GM19023 (cell line): Measurements from ENCODE around the gene IQSEC3.
"Not testable (repeated sequence)": the region's sequence is repeated elsewhere in the genome, so short reads cannot be mapped to it uniquely, and the experiment has no call there.

Experiments used
- ATAC-seq: cut with Tn5 transposase; IDR thresholded peaks from one replicate; pipeline ENCODE4 v1.9.1; 2021; ENCODE audit warnings: mild to moderate bottlenecking, moderate library complexity; ENCODE audit not compliant: unreplicated experiment

Gene IQSEC3

DNA sequence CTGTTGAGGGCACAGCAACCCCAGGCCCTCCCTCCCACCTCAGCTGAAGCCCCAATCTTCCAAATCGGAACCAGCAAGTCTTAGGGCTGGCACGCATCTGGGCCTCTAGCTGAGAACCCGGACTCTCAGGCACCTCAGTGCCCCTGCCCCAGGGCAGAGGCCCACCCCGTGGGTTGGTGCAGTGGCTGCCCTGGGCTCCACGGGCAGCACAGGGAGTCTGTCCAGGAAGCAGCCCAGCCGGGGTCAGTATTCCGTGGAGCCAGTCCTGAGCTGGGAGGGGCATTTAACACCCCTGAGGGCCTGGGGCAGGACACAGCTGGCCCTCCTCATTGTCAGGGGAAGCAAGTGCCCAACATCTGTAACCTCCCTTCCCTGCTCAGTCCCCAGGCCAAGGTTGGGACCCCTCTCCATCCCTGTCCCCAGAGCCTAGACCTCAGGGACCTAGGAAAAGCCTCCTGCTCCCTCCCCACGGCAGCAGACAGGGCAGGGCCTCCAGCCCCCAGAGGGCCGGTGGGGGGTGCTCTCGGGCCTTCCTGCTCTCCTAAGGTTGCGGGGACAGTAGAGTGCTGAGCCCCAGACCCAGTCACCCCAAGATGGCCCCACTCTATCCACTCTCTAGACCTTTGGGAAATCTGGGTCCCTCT lies 110.9 kb downstream of the IQSEC3 start:
- no peak for ATAC-seq

DNA sequence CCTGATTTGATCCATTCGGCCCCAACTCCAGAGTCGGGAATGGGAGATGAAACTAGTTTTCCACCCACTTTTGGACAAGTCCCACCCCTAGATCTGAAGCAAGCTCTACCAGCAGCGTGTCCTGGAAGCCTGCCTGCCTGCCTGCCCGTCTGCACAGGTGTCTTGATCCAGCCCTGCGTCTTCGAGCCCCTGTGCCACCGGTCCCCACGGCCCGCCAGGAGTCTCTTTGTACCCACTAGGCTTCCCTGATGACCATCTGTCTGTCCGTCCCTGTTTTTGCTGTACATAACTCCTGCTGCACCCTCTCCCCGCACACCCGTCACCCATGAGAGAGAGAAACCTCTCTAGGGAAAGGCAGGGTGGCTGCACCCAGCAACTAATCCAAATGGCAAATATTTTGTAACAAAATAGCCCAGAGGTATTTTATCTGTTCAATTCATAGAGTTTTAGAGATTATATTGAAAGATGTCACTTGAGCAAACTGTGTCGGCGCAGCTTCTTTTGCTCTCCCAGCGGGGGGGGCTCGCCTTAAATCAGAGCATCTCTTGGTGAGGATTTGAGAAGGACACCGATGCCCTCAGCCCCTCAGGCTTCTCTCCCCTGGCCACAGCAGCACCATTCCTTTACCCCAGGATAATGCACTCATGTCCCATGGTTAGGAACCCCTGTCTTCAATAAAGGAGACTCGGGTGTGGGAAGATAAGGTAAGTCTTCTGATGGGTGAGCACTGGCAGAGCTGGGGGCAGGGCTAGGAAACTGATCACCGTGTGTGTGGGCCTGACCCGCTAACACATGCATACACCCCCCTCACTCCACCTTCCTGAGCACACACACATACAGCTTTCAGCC lies 111.6 kb downstream of the IQSEC3 start:
- ATAC-seq, result no peak

DNA sequence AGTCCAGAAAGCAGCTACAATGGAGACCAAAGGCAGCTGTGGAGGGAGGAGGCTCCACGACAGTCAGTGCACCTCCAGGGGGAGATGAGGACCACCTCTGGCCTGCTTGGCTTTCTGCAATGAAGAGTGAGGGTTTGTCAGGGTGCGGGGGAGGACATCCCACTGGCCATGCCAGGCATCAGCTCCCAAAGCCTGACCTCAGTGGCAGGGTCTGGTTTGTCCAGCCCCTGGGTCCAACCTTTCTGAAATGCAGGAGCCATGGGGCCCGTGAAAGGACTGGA lies 112.2 kb downstream of the IQSEC3 start:
- no peak for ATAC-seq

DNA sequence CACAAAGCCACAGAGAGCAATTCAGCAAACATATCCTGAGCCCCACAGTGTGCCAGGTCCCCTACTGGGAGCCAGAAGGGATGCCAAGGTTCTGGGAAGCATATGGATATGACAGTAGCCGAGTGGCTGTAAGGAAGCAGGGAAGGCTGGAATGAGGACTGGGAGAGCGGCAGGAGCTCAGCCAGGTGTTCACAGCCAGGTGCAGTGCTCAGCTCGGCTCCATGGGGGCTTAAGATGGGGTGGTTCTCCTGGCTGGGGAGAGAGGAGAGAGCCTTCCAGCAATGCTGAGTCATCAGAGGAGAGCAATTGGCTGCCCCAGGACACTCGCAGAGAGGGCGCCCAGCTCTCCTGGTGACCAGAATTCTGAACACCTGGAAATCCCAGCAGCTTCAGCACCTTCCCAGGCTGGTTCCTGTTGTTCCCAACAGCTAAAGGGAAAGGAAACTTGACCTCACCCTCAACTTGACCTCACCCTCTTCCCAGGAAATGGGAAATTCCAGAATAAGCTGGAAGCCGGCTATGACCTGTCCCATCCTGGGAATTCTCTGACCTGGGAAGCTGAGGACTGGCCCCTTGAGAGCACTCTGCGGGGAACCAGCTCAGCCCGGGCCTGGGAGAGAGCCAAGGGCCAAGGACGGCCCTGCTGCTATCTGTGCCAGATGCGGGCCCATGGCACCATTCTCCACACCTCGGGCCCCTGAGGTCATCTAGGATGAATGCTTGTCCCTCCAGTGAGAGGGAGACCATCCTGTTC lies 112.7 kb downstream of the IQSEC3 start:
- no peak for ATAC-seq

DNA sequence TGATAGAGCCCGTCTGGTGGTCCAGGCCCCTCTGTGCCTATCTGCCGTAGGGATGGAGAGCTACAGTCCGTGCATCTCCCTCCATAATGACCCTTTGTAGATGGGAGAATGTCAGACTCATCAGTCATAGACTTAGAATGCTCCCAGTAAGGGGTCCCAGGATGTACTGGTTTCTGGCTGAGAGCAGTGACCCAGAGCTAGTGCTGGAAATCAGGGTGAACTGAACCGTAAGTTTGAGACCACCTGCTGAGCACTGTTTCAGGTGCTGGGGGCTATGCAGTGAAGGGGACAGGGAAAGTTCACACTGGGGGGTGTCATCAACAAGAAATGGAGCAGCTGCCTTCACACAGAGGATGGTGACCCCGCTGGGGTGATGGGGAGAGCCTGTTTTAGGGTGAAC lies 113.3 kb downstream of the IQSEC3 start:
- ATAC-seq, result no peak

DNA sequence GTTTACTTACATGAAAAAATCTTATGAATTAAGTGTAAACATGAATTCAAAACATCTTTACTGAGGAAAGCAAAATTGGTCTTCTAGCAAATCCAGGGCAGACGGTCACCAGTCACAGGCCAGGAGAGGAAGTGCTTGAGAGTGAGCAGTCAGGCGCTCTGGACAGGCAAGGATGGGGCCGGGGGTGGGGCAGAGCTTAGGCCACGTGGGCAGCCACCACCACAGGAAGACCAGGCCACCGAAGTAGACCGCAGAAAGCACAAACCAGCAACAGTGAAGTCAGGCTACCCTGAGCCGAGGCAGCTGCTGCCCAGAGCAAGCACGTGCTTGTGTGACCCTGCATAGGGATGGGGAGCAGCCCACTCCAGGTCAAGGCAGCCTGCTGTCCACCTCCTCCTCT lies 113.9 kb downstream of the IQSEC3 start:
- no peak for ATAC-seq

DNA sequence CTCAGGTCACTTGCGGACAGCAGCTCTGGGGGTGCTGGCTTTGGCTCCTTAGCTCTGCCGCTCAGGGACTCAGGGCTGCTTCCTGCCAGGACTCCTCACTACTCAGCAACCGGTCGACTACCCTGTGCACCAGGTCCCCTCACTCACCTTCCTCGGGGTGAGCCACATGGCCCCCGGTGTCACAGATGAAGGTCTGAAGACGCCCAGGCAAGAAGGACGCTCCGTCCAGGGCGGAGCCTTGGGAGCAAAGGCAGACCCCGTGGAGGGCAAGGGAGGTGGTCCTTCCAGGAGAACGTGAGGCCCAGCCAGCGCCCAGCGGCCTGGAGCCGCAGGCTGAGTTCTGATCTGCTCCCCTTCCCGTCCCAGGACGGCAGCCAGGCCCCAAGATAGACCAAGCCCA lies 115.4 kb downstream of the IQSEC3 start:
- no peak for ATAC-seq

DNA sequence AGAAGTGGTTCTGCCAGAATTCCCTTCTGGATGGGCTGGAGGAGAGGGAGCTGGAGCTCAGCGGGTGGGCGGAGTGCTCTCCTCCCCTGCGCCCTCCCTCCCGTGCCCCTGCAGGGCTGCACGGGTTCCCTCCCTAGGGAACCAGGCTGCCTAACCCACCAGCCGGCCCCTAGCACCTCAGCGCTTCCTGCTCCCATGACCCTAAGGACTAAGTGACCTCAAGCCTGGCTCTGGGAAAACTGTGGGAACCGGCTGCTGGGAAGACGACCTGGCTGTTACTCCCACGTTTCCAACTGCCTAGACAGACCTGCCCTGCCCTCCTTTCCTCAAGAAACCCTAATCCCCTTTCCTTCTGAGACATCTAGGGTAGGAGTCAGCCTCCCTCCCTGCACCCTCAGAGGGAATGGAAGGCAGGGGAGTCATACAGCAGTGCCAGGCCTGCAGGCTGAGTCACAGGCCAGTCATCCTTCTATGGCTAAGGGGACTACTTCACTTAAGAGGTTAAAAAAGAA lies 115.9 kb downstream of the IQSEC3 start:
- ATAC-seq, result no peak

DNA sequence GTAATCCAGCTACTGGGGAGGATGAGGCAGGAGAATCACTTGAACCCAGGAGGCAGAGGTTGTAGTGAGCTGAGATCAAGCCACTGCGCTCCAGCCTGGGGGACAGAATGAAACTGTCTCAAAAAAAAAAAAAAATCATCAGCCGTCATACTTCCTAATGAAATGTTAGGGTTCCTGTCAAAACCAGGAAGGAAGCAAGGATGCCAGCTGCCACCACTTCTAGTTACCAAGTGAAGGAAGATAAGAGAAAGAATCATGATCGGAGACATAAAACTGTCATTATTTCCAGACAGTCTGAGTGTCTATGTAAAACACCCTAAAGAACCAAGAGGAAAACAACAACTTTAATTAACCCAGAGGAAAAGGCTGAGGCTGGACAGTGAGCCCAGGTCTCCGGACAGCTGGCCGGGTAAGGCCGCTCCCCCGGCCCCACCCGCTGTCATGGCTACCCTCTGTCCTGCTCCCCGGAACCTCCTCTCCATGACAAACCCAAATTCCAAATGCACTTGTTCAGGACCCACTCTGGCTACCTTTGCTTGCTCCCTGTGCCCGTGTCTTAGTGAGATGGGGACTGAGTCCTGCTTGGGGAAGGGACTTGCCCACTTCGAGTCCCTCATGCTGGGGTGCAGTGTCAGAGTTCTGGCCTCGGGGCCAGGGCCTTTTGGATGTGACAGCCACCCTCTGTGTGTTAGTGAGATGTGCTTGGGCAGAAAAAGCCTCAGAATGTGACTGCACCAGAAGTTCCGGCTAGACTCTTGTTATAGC lies 118.4 kb downstream of the IQSEC3 start:
- ATAC-seq, result no peak

DNA sequence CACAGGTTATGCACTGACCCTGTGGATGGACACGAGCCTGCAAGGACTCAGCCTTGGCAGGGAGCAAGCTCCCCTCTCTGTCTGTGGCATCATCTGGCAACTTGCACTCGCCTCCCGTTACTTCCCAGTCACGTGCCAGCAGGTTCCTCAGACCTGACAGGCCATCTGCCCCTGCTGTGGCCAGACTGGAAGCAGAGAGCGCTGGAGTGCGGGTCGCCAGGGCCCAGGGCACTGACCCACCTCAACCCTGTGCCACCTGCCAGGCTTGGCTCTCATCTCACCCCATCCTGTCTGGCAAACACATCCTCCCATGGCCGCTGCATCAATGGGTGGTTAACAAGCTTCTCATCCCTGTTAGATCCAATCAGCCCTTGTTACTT lies 119.0 kb downstream of the IQSEC3 start:
- no peak for ATAC-seq

DNA sequence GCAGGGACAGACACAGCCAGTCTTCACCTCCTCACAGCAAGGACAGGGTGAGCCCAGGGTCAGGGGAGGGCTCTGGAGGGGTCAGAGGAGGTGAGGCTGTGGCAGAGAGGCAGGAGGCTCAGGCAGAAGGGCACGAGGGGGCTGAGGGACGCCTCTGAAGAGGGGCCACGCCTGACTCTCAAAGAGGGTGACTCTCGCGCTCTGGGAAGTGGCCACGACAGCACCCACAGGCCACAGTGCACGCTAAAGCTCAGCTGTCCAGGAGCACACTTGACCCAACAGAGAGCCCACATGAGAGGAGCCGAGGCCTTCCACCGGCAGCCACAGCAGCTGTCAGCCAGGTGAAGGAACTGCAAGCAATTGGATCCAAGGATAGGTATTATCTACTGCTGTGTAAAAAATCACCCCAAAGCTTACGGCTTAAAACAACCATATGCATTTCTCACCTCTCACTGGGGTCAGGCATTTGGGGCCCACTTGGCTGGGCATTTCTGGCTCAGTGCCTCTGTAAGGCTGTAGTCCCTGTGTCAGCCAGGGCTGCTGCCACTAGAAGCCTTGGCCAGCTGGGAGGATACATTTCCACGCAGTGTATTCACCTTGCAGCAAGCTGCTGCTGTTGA lies 119.5 kb downstream of the IQSEC3 start:
- ATAC-seq, result no peak

DNA sequence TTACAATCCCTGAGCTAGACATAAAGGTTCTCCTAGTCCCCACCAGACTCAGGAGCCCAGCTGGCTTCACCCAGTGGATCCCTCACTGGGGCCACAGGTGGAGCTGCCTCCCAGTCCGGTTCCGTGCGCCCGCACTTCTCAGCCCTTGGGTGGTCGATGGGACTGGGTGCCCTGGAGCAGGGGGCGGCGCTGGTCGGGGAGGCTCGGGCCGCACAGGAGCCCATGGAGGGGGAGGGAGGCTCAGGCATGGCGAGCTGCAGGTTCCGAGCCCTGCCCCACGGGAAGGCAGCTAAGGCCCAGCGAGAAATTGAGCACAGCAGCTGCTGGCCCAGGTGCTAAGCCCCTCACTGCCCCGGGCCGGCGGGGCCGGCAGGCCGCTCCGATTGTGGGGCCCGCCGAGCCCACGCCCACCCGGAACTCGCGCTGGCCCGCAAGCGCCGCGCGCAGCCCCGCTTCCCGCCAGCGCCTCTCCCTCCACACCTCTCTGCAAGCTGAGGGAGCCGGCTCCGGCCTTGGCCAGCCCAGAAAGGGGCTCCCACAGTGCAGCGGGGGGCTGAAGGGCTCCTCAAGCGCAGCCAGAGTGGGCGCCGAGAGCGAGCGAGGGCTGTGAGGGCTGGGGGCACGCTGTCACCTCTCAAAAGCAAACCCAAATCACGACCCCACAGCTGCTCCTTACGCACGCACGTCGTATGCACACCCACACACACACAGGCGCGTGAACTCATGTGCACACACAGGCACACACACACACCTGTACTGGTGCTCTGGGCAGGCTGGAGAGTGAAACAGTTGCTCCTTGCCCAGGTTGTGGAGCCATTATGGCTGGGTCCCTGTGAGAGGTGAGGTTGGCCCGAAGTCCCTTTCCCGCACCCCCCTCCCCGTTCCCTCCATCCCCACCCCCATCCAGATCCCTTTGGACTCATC lies 121.7 kb downstream of the IQSEC3 start:
- ATAC-seq, result not testable (repeated sequence)

DNA sequence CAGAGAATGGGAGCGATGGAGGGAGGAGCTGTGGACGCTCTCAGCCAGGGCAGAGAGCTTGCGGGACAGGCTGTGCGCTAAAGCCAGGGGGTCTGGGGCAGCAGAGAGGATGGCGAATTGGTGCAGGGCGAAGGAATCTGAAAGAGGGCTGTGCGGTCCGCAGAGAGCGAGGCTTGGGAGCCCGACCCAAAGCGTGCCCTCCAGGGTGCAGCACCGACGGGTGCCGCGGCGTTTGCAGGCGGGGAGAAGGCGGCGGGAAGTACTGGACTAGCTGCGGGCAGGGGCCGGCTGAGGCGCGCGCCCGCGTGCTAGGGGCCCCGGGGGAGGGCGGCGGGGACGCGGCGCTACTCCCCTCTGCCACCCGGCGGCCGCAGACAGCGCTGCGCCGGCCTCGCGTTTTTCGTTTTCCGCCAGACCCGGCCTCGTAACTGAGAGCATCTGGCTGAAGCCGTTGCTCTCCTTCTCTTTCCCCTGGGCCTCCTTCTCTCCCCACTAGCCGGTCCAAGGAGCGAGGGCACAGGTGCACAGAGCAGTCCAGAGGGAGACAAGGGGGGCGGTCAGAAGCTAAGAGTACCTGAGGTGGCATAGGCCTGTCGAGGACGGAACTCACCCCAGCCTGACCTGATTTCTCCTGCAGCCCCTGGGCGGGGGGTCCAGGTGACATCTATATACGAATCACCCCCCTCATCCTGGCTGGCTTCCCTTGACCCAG lies 122.5 kb downstream of the IQSEC3 start:
- ATAC-seq, result no peak

DNA sequence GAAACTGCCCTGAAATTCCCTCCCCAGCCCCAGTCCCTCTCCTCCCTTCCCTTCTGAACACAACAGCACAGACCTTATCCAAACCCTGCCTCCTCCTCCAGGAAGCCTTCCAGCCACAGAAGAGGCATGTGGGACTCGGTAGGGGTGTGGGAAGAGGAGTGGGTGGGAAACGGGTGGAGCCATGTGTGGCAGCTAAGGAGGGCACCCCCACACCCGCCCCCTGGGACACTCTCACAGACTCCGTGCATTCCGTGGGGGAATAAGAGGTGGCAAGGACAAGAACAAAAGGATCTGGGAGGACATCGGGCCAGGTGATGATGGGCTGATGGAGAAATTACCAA lies 123.0 kb downstream of the IQSEC3 start:
- ATAC-seq, result no peak

DNA sequence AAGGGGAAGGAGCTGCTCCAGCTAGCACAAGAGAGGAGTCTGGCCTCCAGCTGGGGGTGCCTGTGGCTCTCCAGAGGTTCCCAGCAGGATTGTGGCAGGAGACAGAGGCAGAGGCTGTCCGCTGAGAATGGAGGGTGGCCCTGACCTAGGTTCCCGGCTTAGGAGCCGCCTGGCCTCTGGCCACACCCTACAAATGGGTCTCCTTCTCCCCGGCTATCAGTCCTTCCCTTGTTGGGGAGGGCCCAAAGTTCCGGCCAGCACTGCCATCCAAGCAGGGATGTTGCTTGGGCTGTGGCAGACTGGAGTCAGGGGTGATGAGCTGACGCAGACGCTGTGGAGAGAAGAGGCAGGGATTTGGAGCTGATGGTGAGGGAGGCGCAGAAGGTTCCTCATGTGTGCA lies 124.3 kb downstream of the IQSEC3 start:
- no peak for ATAC-seq

DNA sequence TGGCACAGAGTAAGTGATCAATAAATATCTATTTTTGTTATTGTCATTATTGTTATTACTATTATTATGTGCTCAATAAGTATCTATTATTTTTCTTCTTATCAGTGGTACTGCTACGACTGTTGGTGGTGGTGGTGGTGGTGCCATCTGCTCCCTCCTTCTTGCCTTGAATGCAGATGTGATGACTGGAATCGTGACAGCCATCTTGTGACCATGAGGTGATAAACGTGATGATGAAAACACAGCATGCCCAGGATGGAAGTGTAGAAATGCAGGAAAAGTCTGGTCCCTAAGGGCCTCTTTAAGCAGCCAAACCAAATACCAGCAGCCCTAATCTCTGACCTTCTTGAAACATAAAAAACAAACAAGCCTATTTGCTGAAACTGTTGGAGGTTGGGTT lies 125.0 kb downstream of the IQSEC3 start:
- no peak for ATAC-seq

DNA sequence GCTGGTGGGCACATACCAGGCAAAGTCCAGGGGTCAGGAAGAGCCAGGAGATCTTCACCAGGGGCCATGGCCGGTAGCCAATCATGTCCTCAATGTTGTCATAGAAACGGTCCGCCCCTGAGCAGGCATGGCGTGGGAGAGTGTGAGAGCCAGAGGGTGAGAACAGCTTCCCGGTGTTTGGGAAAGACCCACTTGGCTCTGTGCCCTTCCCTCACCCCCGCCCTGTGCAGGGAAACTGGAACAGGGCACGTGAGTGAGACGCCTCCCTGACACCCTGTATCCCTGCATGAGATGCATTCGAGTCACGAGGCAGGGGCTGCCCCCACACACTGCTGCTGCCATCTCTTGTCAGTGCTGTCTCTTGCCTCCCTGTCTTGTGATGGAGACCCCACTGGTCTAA lies 126.7 kb downstream of the IQSEC3 start:
- no peak for ATAC-seq

DNA sequence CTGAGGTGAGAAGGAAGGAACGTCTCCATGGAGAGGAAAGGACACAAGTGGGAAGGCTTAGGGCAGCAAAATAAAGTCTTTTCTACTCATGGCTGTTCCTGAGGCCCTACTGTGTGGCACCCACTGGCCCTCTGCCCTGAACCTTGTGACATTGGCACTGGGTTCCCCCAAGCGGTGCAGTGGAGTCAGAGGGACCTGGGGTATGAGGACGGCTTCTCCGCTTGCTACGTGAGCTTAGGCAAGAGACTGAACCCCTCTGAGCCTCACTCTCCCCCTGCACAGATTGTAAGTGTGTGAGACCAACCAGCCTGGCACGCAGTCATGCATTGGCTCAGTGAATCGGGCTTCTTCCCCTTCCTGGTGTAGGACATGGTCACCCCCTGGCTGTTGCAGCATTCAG lies 127.7 kb downstream of the IQSEC3 start:
- ATAC-seq, result no peak

DNA sequence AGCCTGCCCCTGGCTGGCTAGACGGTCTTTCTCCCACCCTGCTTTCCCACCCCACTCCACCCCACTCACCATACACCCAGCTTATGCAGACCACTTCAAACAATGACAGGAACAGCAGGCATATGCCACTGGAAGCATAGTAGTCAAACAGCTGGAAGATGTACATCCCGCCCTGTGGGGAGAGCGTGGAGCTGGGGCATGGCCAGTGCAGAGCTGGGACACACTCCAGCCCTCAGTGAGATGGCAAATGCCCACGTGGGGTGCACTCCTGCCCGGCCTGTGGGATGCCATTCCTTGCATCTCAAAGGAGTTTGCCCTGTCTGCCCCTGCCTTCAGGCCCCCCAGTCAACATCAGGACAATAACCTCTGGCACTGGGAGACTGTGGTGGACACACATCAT lies 128.6 kb downstream of the IQSEC3 start:
- no peak for ATAC-seq
